ENCODE data around the gene FXYD2.
"Not testable (repeated sequence)": the region's sequence is repeated elsewhere in the genome, so short reads cannot be mapped to it uniquely, and the experiment has no call there.

Gene FXYD2

DNA sequence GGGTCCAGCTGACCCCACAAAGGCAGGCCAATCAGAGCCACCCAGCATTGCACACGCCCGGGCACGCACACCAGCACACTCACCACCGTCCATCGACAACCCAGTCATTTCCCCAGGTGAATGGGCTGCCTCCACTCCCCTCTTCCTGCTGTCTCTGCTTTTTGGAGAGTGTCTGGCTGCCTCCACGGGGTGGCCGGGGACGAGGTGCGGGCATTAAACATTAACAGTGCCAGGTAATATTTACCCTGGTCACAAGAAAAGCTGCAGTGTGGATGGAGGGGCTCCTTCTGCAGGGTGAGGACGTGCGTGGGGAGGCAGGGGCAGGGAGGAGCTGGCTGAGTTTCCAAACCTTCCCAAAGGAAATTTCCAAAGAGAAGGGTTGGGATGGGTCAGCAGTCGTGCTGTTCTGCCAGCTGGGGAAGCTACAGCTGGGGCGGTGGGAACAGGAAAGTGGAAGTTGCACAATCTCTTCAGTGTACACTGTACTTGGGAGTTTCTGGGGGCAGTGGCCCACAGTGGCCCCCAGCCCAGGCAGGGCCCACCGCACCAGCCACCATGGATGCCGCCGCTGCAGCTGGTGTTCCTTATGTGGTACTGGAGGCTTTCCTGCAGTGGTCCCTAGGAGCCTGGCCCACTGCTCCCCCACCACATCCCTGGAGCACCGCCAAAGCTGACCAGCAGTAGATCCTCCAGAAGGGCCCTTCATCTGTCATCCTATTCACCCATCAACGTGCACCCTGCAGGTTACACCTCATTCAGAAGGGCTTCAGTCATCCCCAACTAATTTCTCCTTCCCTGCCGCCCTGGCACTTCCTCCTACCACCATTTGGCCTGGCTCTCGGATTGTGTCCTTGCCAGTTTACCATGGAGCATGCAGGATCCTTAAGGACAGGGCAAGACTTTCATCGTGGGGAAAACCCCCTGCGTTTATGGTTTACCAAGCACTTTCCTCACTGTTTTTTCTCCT, at the start of gene FXYD2:
Gene FXYD2, minus strand, starts transcription at position 174 of the 967 bp plus-strand sequence. Its CDS starts 66 bp downstream, at position 108.
- no peak for DNase-seq

GRCh38 chr11:117873828-117874125, 49.2 kb upstream of the FXYD2 start:
- no peak for DNase-seq

DNA sequence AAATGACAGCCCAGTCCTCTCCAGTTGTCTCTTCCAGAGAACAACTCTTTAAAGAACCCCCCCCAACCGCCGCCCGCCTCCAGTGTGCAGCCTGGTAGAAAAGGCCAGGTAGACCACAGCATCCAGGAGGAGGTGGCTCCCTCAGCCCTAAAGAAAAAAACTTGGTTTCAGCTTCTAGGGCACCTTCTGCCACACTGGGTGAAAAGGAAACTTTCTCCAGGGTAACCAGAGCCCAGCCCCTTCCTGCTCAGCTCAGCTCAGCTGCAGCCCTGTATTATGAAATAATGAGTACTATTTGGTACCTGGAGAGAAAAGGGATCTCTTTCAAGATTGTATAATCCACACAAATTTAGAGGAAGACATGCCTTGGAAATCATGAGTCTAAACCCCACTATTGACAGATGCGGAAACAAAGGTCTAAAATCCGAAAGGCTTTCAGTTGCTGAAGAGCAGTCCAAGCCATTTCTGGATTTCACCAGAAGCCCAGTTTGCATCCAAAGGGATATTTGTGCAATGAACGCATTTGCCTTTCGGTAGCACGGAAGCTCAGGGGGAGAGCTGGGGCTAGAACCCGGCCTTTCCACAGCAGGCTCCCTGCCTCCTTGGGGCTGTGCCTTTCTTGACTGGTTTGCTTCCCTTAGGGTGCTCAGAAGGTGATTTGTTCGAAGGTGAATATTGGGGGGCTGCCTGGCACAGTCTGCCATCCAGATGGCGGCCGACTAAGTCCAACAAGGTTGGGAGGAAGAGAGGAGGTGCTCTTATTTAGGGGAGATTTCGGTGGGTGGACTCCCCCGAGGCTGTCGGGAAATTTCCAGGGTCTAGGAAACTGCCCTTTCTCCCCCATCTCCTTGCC, 48.7 kb upstream of the FXYD2 start:
- no peak for DNase-seq

GRCh38 chr11:117872420-117872961, 47.9 kb upstream of the FXYD2 start:
- DNase-seq: no peak

GRCh38 chr11:117871784-117872183, 47.2 kb upstream of the FXYD2 start:
- no peak for DNase-seq

GRCh38 chr11:117871160-117871559, 46.6 kb upstream of the FXYD2 start:
- no peak for DNase-seq

- DNase-seq: no peak
These were observed 45.8 kb upstream of the FXYD2 start for GRCh38 chr11:117870103-117870952.

- DNase-seq: no peak
These were observed 45.1 kb upstream of the FXYD2 start for GRCh38 chr11:117869604-117870003.

DNA sequence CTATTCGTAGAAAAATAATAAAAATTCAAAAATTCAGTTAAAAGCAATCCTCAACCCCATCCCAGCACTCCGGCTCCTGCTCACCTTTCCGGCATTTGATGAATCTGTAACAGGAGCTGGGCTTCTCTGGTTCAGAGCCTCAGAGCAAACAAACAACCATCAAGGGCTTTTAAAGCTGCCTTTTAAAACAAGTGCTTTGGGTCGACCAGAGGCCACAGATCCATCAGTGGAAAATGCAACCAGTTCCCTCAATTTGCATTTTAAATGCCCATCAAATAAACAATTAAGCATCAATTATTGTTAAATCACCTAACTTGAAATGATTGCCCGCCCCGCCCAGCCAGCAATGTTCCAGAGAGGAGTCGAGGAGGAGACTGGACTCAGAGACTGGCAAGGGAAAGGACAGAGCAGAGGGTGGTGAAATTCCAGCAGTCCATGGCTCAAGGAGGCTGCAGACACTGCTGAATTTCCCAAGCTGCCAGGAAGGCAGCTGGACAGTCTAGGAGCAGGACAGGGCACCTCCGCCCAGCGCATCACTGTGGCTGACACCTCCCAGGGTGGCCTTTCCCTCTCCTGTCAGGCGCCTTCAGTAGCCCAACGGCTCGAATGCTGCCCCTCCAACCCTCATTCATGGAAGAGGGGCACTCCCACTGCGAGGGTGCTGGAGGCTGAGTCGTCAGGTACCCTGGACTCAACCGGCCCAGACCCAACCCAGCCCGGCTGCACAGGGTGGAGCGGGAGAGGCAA, 44.4 kb upstream of the FXYD2 start:
- no peak for DNase-seq

DNA sequence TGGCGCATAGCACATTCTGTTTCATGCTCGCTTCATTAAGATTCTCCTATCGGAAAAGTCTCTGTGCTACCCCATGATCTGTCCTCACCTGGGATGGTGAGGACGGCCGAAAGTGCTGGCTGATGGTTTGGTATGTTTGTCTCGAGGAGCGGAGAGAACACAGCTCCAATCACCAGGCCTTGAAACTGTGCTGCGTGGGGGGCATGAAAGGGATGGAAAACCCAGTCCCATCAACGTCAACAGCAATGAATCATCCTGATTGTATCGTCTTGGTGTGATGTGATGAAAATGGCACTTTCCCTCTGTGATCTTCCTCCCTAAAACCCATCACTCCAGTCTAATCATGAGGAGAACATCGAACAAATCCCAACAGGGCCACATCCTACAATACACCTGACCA, 43.5 kb upstream of the FXYD2 start:
- DNase-seq: no peak

DNA sequence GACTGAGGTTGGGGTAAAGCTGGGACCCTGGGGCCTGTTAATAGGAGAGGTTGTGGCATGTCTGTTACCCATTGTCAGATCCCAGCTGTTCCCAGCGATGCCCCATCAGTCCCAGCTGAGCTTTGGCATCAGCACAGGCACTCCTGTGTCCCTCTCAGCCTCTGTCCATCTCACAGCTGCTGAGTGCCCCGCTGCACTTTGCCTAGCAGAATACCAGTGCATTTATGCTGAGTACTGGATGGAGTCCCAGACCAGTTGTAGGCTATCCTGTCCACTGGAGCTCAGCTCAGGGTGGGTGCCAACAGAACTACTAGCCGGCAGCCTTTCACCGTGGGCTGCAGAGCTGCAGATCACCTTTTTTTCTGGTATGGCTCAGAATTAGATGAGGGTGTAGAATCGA, 42.0 kb upstream of the FXYD2 start:
- no peak for DNase-seq

DNA sequence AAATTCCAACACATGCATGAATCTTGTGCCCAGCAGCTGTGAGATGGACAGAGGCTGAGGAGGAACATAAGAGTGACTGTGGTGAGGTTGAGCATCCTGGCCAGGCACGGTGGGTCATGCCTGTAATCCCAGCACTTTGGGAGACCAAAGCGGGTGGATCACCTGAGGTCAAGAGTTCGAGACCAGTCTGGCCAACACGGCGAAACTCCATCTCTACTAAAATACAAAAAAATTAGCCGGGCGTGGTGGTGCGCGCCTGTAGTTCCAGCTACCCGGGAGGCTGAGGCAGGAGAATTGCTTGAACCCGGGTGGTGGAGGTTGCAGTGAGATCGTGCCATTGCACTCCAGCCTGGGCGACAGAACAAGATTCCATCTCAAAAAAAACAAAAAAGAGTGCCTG, 41.0 kb upstream of the FXYD2 start:
- not testable (repeated sequence) for DNase-seq

- no peak for DNase-seq
These were observed 38.8 kb upstream of the FXYD2 start for GRCh38 chr11:117863383-117863782.

- no peak for DNase-seq
These were observed 38.2 kb upstream of the FXYD2 start for GRCh38 chr11:117862753-117863152.

DNA sequence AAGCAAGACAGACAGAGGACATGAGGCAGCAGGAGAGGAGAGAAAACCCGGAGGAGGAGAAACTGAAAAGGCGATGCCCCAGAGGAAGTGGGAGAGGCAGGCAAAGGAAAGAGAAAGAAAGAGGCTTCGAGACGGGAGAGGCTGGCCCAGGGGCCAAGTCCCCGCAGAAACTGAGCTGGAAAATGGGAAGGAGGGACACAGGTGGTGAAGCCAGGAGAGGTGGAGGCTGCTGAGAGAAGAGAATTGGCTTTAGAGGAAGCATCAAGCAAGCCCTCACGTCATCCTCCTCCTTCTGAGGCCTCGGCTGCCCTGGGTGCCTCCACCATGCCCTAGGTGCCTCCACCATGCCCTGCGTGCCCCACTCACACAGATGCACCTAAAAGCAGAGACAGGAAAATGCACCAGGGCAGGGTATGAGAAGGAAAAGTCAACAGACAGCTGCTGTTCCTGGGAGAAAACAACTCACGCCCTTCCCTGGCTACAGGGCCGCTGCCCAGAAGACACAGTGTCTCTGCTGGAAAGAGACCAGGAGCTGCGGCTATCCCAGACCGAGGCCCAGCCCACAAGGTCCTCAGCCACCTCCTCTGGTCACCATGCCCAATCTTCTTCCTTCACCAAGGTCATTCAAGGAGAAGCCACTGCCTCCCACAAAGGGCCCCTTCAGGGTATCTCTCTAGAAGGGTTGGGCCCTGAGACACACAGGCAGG, 37.6 kb upstream of the FXYD2 start:
- no peak for DNase-seq

- DNase-seq: peak; percentile 8
These were observed 36.8 kb upstream of the FXYD2 start for GRCh38 chr11:117861151-117862018.

- DNase-seq: no peak
These were observed 35.6 kb upstream of the FXYD2 start for GRCh38 chr11:117860139-117860538.

DNA sequence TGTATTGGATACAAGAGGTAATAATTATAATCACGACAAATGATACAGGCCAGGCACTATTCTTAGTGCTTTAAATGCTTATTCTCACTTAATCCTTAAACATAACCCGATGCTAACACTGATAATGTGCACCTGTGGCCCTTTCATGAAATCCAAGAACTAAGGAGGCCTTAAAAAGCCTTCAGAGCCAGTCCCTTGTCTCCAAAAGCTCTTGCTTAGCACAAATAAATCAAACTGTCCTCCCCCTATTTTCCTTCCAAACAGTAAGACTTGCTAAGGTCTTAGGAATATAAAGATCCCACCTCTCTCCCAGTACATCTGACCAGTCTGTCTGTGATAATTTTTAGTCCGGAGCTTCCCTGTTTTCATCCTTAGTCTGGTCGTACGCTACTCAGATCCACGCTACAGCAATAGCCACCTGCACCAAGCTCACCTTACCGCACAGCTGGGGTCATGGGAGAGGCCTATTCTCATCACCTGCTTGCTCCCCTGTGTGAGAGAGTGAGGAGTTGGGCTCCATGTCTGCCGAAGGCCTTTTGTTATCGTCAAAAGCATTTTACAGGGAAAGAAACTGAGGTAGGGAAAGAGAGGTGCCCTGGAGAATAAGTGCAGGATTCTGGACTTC, 35.1 kb upstream of the FXYD2 start:
- no peak for DNase-seq

GRCh38 chr11:117859061-117859460, 34.5 kb upstream of the FXYD2 start:
- DNase-seq: no peak

All from NCI-H1930 (cell line).